Fibroblast of skin of left biceps (primary cell): ENCODE data around the gene ANAPC2.

ENCODE experiments used
- DNase-seq, 2 experiments: peaks; one replicate each; pipeline ENCODE4 v3.0.0-alpha.2; 2013; ENCODE audit warnings: low read depth in 2 of 2

Gene ANAPC2

DNA sequence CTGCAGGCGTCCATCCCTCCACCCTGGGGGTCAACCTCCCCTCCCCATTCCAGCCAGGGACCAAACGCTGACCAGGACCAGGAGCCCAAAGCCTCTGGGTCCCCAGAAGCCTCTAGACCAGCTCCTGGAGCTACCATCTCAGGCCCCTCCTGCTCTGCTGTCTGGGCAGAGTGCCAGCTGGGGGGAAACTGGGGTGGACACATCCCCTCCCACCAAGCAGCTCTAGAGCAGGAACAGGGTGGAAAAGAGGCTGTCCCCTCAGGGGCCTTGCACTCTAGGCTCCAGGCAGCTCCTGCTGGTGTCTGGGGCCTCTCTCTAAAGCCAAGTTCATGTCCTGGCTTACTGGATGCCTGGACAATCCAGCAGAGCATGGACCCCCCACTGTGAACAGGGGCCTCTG, 4.5 kb upstream of the ANAPC2 start:
- DNase-seq: no peak

DNA sequence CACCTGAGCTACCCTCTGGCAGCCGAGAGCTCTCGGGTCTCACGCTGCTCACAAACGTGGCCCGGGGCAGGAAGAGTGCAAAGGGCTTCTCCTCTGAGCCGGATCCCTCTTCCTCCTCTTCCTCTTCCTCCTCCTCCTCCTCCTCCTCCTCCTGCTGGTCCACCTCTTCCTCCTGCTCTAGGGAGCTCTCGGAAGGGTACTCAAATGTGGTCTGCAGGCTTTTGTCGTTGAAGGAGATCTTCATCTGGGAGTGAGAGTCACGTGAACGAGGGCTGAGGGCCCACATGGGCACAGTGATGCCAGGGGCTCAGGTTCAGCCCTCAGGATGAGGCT, 4.1 kb upstream of the ANAPC2 start:
- no peak for DNase-seq

DNA sequence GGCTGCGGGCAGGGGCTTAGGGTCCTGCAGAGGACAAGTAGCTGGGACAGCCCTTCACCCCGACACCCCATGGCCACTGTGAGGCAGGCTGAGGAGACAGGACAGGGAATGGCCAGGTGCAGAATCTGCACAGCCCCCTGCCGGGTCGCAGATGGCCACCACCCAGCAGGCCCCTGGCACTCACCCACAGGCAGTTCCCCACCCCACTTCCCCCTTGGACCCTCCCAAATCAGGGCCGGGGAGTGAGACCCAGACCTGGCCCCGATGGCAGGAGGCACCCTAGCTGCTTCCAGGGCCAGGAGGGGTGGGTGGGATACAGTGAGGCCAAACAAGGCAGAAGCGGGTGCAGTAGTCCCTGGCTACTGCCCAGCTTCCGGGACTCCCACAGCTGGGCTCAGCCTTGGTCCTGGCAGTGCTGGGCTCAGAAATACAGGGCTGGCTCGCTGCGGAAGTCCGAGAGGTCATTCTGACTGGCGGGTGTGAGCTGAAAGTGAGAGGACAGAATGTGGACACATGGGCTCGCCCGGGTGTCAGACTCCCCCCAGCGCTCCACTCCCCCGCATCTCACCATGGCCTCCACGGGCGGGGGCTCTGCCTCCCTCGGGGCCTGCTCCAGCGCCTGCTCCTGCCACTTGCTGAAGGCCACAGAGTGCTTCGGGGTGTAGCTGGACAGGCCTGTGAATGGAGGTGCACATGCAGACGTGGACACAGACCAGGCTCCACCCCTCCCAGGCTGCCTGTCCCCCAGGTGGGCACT, 3.5 kb upstream of the ANAPC2 start:
- DNase-seq: no peak

DNA sequence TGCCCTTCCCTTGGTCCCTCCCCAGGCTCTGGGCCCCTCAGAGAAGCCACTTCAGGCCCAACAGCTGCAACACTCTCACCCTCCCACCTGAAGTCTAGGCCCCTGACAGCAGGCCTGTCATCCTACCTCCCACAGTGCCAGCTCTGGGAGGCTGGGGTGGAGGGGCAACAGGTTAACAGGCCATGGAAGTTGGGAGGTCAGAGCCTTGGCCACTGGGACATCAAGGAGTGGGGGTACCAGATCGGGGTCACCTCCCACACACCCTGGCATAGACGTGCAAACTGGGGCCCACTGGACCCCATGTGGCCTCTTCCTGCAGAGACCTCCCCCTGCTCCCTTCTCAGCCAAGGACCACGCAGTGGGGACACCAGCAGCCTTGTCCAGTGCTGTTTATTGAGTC, 2.9 kb upstream of the ANAPC2 start:
- DNase-seq: no peak

DNA sequence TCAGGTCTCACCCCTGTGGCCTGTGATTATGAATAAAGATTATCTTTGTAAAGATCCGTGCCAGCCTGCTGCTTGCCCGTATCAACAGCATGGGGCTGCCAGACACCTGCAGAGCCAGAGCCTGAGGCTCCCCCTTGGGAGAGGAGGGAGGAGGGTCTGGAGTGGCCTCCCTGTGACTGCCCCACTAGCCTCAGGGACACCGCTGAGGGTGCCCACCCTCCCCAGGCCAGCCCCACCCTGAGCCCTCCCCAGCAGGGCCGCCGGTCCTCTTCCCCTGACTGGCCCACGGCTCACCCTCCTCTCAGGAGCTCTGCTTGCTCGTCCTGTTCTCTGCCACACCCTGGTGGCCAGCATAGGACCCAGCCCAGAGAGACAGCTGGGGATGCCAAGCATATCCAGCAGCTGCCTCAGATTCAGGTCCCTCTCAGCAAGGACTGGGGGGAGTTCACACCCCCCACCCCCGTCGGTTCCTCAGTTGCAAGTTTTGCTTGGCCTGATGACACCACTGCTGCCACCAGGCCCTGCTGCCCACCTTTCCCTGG, 2.0 kb upstream of the ANAPC2 start:
- no peak for DNase-seq

DNA sequence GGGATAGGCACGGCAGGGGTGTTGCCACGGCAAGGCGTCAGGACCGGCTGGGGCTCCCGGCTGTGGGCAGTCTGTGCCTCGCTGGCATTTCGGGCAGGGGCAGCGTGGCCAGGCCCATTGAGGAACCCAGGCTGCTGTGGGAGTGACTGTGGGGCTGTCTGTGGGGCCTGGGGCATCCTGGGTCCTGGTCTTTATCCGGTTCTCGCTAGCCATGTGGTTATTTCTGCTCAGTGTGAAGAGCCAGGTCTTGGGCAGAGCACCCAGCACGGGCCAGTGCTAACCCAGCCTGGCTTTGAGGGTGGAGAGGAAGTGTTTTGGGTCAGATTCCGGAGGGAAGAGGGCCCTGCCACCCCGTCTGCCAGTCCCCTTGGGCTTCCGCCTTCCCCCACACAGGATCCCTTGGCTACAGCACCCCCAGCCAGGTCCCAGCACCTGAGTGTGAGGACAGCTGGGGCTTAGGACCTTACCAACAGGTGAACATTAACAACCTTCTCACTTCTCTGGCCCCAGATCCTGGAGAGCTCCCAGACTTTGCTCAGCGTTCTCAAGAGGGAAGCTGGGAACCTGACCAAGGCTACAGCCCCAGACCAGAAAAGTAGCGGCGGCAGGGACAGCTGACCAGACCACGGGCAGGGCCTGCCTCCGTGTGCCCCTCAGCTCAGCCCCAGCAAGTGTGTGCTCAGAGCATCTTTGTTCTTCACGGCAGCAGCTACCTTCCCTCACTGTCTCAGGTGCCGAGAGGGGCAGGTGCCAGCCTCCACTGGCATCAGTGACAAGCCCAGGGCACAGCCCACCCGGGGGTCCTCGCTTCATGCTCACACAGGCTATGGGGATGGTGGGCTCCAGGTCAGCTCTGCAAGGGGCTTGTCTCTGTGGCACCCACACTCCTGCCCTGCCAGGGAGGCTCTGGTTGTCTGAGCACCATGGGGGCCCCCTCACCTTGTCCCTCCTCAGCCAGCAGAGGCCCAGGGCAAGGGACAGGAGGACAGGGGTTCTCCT, 1.2 kb upstream of the ANAPC2 start:
- DNase-seq: no peak

DNA sequence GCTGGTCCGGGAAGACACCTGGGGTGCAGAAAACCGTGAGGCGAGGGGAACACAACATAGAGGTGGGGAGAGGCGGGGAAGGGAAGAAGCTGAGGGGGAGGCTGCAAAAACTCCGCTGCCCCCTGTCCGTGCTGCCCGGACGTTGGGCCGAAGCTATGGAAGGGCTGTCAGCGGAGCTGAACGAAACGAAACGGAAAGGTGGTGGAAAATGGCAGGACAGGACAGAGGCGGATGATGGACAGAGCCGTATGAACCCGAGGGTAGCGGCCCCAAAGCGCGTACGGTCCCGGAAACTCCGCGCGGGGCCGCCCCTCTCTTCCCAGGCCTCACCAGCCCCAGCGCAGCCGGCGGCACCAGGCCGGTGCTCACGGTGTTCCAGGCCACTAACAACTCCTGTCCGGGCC, 272 bp downstream of the ANAPC2 start:
- no peak for DNase-seq

DNA sequence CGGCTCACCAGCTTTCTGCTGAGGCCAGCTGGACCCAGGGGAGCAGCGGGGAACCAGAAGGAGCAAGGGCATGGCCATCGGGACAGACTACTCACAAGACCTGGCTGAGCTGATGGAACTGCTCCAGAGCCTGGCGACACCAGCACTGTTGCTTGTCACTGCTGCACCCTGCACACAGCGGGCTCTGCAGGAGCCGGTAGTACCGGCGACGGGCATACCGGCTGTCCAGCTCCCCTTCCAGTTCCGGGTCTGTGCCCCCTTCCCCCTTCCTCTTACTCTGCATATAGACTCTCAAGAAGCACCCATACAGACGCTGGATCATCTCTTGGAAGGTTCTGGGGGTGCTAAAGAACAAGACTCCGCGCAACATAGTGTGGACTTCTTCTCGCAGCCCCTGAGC, 974 bp downstream of the ANAPC2 start:
- DNase-seq: no peak

DNA sequence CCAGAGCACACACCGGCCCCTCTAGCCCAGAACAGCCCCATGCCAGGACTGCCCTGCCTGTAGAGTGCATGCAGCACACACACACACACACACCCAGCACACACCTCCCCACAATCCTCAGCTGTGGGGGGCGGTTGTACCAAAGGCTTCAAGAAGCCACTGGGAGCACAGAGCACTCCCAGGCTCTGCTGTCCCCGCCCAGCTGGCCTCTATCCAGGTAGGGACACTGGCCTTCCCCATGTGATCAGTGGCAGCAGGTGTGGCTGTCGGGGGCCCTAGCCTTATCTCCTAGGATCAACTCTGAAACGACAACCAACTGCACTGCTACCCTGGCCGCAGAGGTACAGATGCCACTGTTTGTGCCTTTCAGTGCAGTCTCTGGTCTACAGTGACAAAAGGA, 2.0 kb downstream of the ANAPC2 start:
- no peak for DNase-seq

DNA sequence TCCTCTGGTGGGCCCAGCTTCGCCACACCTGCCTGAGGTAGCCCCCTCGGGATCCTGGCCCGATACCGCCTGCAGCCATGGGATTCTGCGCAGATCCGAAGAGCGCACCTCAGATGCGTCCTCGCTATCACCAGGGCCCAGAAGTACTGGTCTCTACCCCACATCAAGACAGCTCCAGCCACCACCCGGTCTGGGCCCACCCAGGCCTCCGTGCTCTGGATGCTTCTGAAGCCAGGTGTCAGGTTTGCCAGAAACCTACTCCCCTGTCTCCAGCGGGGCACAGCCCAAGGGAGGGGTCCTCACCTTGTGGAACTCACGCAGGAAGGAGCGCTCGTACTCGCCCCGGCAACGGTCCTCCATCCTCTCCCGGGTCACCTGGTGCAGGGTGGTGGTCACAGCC, 2.4 kb downstream of the ANAPC2 start:
- no peak for DNase-seq

DNA sequence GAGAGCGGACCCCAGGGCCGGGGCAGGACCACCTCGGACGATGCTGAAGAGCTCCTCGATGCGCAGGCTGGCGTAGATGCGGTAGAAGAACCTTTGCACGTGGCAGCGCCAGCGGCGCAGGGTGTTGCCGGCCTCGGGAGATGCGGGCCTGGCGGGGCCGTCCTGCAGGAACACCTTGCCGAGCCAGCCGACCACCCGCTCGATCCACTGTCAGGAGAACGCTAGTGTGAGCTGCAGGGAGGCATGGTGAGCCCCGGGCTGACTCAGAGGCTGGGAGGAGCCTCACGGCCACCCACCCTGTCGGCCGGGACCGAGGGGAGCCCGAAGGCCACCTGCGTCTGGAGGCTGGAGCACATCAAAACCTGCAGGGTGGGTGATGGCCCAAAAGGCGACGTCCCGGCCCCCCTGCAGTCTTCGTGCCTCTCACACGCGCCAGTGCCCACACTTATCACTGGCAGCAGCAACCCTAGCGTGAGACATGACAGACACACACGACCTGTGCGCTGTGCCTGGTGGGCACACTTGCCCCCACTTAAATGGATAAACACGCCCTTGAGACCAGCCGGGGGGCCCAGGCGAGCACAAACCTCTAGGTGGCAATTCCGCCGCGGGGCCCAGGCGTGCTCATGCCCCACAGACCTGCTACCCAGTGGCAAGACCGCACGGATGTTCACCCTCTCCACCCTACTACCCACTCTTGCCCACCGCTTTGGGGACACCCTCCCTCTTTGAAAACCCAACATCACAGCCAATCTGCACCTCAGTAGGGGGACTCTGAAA, 3.3 kb downstream of the ANAPC2 start:
- no peak for DNase-seq

DNA sequence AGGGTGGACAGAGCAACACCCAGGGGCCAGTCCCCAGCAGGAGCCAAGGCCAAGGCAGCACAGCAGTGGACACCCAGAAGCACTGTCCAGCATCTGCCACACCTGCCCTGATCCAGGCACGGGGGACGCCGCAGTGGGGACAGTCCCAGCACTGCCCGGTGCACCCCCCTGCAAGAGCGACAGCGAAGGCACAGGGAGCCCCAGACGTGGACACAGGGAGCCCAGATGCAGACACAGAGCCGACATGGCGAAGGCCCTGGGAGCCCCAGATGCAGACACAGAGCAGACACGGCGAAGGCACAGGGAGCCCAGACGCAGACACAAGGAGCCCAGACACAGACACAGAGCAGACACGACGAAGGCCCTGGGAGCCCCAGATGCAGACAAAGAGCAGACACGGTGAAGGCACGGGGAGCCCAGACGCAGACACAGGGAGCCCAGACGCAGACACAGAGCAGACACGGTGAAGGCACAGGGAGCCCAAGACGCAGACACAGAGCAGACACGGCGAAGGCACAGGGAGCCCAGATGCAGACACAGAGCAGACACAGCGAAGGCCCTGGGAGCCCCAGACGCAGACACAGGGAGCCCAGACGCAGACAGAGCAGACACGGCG, 4.3 kb downstream of the ANAPC2 start:
- DNase-seq: no peak

DNA sequence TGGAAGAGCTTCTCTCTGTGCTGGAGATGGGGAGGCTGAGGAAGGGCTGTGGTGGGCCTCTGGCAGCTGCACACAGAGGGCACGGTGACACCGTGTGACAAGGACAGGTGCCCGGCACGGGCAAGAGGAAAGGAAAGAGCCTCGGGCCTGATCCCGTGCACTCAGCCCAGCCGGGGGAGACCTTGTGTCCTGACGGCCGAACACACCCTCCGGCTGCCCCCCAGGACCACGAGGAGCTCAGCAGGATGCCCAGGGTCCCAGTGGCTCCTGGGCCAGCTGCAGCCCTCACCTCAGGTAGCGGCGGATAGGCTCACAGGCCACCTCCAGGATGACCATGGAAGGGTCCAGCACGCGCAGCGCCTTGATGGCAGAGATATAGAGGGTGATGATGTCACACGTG, 5.5 kb downstream of the ANAPC2 start:
- DNase-seq: no peak

DNA sequence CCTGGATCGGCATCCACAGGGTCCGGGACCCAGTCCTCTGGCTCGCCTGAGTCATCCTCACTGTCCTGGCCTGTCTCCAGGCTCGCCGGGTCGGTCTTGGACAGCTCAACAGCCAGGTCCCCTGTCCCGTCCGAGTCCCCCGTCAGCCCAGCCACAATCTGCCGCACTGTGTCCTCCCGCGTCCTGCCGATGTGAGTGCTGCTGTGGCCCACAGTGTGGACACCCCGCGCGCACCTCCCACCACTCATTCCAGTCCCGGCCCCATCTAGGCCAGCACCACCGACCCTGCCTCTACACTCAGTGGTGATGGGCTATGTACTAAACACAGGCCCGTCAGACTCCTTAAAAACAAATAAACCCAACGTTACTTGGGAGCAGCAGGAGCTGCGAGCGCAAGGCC, 6.7 kb downstream of the ANAPC2 start:
- DNase-seq: no peak

DNA sequence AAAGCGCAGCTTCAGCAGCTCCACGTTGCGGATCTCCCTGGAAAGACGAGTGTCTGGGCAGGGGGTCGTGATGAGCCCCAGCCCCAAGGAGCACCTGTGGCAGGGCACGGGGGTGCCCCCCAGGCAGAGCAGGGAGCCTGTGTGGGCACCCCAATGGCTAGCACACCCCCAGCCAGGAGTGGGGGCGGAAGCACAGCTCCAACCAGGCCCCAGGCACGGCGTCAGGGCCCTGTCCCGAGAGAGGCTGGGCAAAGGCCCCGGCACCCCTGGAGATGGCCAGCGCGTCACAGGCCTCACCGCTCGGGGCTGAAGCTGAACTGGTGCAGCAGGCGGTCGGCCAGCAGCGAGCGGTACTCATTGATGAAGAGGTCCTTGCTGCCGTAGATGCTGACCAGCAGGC, 7.9 kb downstream of the ANAPC2 start:
- DNase-seq: no peak

DNA sequence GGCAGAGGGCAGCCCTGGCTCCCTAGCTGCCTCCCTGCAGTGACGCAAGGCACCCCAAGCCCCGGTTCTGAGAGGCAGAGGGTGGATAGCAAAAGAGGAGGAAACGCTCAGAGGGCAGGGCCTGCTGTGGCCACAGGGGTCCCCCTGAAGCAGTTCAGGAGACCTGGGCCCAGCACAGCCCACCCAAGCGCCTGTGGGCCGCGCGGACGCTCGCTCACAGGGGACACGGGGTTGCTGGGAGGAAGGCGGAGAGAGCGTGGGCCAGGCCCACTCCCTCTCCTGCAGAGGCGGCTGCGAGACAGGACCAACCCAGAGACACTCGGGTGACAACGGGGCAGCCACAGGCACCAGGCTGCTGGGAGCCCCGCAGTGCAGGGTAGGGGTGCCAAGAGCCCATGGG, 8.6 kb downstream of the ANAPC2 start:
- no peak for DNase-seq

DNA sequence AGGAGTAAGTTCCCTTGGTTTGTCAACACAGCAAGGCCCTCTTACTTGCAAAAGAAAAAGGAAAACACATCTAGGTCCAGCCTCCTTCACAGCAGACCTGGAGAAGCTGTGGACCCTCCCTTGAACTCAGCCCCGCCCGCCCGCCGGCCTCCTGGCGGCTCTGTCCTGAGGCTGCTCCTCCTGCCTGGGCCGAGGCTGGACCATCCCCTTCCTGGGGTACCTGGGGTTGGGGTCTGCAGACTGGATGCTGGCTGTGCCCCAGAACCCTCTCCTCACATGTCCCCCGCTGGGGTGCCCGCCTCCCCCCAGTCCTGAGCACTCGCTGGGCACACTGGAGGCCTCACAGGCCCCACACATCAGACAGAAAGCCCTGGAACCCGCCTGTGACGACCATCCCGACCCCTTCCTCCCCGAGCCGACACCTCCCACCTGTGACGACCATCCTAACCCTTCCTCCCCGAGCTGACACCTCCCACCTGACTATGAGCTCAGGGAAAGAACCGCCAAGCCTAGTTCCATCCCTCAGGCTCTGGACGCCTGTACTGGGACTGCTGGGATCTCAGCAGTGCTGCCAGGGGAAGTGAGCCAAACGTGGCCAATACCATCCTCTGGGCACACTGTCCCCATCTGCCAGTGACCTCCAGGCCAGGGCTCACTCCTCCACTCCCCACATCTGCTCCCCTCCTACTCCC, 9.3 kb downstream of the ANAPC2 start:
- no peak for DNase-seq

DNA sequence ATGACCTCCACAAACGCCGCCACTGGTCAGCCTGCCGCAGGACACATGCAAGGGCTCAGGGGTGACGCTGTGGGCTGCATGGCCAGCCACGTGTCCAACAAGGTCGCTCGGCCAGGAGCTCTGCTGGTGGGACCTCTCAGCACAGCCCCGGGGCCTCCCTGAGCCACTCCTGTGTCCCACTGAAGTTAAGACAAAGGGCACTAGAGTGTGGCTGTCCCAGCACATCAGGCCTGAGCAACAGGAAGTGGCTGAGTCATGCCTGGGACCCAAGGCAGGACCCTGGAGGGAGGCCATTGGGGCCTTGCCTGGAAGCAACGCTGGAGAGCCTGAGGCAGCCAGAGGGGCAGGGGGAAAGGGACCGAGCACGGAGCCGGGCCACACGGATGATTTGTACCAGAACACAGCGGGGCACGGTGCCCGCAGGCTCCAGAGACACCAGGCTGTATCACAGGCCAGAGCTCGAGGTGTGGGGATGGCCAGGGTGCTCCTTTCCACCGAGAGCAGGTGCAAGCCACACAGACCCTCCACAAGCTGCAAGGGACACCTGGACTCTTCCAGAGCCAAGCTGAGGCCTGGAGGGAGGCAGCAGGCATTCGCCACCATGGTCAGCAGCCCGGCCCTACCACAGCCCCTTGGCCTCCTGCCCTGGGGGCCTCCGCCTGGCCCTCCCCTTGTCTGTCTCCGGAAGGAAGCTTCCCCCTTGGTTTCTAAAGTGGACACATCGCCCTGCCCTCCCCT, 10.0 kb downstream of the ANAPC2 start:
- no peak for DNase-seq

DNA sequence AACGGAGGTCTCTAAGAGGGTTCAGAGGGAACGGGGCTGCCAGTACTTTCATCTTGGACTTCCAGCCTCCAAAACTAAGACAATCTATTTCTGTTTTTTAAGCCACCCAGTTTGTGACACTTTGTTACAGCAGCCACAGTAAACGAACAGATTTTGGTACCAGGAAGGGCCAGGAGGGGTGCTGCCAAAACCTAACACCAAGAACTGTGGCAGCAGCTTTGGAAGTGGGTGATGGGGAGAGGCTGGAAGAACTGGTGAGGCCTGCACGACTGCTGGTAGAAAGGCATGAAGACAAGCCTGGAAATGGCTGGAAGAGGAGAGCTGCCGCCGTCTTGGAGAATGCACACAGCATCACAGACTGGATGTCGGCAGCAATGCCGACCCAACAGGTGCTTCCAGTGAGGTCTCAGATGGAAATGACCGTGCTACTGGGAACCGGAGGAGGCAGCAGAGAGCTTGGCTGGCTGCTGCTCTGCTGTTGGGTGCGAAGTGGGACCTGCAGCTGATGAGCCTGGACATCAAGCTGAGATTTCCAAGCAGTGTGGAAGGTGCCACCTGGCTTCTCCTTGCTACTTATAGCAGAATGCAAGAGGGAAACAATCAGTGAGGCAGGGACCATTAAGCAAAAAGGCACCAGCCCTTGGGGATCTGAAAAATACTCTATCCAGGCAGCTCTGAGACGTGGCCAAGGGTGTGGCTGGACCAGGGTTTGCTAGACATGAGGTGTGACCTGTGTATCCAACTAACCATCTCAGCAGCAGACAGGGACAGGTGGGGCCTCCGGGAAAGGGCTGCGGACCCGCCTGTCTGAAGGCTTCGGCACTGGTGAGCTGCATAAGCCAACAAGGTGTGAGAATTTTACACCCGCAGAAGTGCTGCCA, 11.8 kb downstream of the ANAPC2 start:
- DNase-seq: no peak
